Astrocyte (in vitro differentiated cells and primary cell): ENCODE measurements around the gene YBX2. TPM values are rescaled to one million over a fixed set of nuclear protein-coding genes. Genes with fewer than 3 reads are reported as not detected.

Source experiments
- DNase-seq: peaks from one replicate; pipeline ENCODE4 v3.0.0-alpha.2; 2010; ENCODE audit warnings: low read depth
- FAIRE-seq: peaks from 2 replicates; lab custom pipeline; 2011; peaks lifted over from hg19 to GRCh38; lab: Jason Lieb, UNC
- H2AFZ ChIP-seq: 2 replicates; pipeline ENCODE4 v1.6.0; 2012; ENCODE audit warnings: low read depth, low read length, inconsistent platforms
- H3K27ac ChIP-seq: 2 replicates; pipeline ENCODE4 v1.5.1; 2011; ENCODE audit warnings: low read depth, low read length, inconsistent platforms
- H3K27me3 ChIP-seq: 2 replicates; pipeline ENCODE4 v1.6.0; 2011; ENCODE audit warnings: low read length, inconsistent platforms; ENCODE audit not compliant: insufficient read depth
- H3K36me3 ChIP-seq: 2 replicates; pipeline ENCODE4 v1.5.1; 2011; ENCODE audit warnings: low read length, inconsistent platforms; ENCODE audit not compliant: insufficient read depth
- H3K4me1 ChIP-seq: 2 replicates; pipeline ENCODE4 v1.5.1; 2011; ENCODE audit warnings: low read length, inconsistent platforms; ENCODE audit not compliant: insufficient read depth
- H3K4me2 ChIP-seq: 2 replicates; pipeline ENCODE4 v1.6.0; 2012; ENCODE audit warnings: low read length, inconsistent platforms
- H3K4me3 ChIP-seq: 2 replicates; pipeline ENCODE4 v1.5.1; 2011; ENCODE audit warnings: low read depth, mild to moderate bottlenecking, low read length, inconsistent platforms; ENCODE audit not compliant: insufficient read depth
- H3K79me2 ChIP-seq: 2 replicates; pipeline ENCODE4 v1.6.0; 2012; ENCODE audit warnings: mild to moderate bottlenecking, low read length, inconsistent platforms; ENCODE audit not compliant: insufficient read depth
- H3K9ac ChIP-seq: 2 replicates; pipeline ENCODE4 v1.6.0; 2012; ENCODE audit warnings: mild to moderate bottlenecking, low read length, inconsistent platforms
- H3K9me3 ChIP-seq: 2 replicates; pipeline ENCODE4 v1.5.1; 2012; ENCODE audit warnings: low read depth, mild to moderate bottlenecking, low read length, inconsistent platforms; ENCODE audit not compliant: insufficient read depth
- H4K20me1 ChIP-seq: 2 replicates; pipeline ENCODE4 v1.6.0; 2012; ENCODE audit warnings: low read length, inconsistent platforms; ENCODE audit not compliant: insufficient read depth
- H3K27ac Mint-ChIP-seq: one replicate; pipeline ENCODE4 v1.8.0; 2021; ENCODE audit warnings: mild to moderate bottlenecking, mixed read lengths; ENCODE audit not compliant: unreplicated experiment
- H3K27me3 Mint-ChIP-seq: one replicate; pipeline ENCODE4 v1.8.0; 2021; ENCODE audit warnings: low read depth, mixed read lengths; ENCODE audit not compliant: unreplicated experiment
- H3K36me3 Mint-ChIP-seq: one replicate; pipeline ENCODE4 v1.8.0; 2021; ENCODE audit warnings: low read depth, mixed read lengths; ENCODE audit not compliant: unreplicated experiment
- H3K4me1 Mint-ChIP-seq: one replicate; pipeline ENCODE4 v1.8.0; 2021; ENCODE audit warnings: low read depth, mixed read lengths; ENCODE audit not compliant: unreplicated experiment
- H3K4me3 Mint-ChIP-seq: one replicate; pipeline ENCODE4 v1.8.0; 2021; ENCODE audit warnings: mild to moderate bottlenecking, moderate library complexity, mixed read lengths; ENCODE audit not compliant: unreplicated experiment
- H3K9me3 Mint-ChIP-seq: one replicate; pipeline ENCODE4 v1.8.0; 2021; ENCODE audit warnings: mild to moderate bottlenecking, mixed read lengths; ENCODE audit not compliant: unreplicated experiment
- EZH2 ChIP-seq: IDR thresholded peaks from 2 replicates; pipeline ENCODE4 v1.6.1; 2012; ENCODE audit warnings: mild to moderate bottlenecking, low read length, inconsistent platforms; ENCODE audit not compliant: insufficient read depth
- total RNA-seq: library from RNA; stranded (reverse); gene quantifications from 2 replicates; pipeline ENCODE4 v1.2.1, GENCODE V29; 2021
- TF ChIP-seq, protein P1 (sequence below): IDR thresholded peaks from 2 replicates; pipeline ENCODE4 v1.5.1; 2011; ENCODE audit warnings: low read depth, mild to moderate bottlenecking, inconsistent platforms, low read length, moderate library complexity; ENCODE audit not compliant: insufficient read depth

The YBX2 gene
- total RNA-seq, 1 donor from 2014 or later, result 0.86 TPM

DNA sequence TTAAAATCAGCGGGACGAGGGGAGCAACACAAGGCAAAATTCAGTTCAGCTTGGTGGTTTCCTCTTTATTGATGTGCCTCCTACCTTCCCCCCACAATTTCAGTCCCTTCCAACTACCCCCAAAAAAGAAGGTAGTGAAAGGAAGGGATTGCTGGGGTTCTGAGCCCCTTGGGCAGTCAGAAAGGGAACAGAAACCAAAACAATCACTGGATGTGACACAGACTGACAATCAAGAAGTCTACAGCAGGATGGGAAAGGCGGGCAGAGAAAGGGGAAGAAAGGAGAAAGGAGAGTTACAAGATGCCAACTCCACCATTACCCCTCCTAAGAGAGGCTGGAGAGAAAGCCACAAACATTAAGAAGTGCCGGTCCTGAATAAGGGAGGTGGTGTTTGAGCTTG, 54.1 kb downstream of the YBX2 start:
- Mint-ChIP-seq H3K36me3 (peaks cover 14% of the 10 kb centered on the region), H3K27ac (peak overlapping the region; percentile 98), H3K4me3 (peak overlapping the region; percentile 94), H3K27me3 (no peaks in the 10 kb centered on the region), H3K4me1 (peaks cover 29% of the 10 kb centered on the region), H3K9me3 (no peaks in the 10 kb centered on the region)
- TF ChIP-seq, protein P1, sequence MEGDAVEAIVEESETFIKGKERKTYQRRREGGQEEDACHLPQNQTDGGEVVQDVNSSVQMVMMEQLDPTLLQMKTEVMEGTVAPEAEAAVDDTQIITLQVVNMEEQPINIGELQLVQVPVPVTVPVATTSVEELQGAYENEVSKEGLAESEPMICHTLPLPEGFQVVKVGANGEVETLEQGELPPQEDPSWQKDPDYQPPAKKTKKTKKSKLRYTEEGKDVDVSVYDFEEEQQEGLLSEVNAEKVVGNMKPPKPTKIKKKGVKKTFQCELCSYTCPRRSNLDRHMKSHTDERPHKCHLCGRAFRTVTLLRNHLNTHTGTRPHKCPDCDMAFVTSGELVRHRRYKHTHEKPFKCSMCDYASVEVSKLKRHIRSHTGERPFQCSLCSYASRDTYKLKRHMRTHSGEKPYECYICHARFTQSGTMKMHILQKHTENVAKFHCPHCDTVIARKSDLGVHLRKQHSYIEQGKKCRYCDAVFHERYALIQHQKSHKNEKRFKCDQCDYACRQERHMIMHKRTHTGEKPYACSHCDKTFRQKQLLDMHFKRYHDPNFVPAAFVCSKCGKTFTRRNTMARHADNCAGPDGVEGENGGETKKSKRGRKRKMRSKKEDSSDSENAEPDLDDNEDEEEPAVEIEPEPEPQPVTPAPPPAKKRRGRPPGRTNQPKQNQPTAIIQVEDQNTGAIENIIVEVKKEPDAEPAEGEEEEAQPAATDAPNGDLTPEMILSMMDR, result no peak
- no peak for TF ChIP-seq EZH2
- no peak overlapping the region for H2AFZ ChIP-seq
- DNase-seq (no peak), FAIRE-seq (no peak)
- peak overlapping the region; percentile 99 for H3K4me2 ChIP-seq
- peak overlapping the region; percentile 92 for H3K4me3 ChIP-seq
- H3K9ac ChIP-seq, result peak overlapping the region; percentile 99
- peaks cover 29% of the 10 kb centered on the region for H4K20me1 ChIP-seq
- H3K36me3 ChIP-seq, result peaks cover 32% of the 10 kb centered on the region
- no peak overlapping the region for H3K27ac ChIP-seq
- peaks cover 35% of the 10 kb centered on the region for H3K4me1 ChIP-seq
- H3K27me3 ChIP-seq, result no peaks in the 10 kb centered on the region
- H3K9me3 ChIP-seq, result no peaks in the 10 kb centered on the region
- peaks cover 65% of the 10 kb centered on the region for H3K79me2 ChIP-seq

DNA sequence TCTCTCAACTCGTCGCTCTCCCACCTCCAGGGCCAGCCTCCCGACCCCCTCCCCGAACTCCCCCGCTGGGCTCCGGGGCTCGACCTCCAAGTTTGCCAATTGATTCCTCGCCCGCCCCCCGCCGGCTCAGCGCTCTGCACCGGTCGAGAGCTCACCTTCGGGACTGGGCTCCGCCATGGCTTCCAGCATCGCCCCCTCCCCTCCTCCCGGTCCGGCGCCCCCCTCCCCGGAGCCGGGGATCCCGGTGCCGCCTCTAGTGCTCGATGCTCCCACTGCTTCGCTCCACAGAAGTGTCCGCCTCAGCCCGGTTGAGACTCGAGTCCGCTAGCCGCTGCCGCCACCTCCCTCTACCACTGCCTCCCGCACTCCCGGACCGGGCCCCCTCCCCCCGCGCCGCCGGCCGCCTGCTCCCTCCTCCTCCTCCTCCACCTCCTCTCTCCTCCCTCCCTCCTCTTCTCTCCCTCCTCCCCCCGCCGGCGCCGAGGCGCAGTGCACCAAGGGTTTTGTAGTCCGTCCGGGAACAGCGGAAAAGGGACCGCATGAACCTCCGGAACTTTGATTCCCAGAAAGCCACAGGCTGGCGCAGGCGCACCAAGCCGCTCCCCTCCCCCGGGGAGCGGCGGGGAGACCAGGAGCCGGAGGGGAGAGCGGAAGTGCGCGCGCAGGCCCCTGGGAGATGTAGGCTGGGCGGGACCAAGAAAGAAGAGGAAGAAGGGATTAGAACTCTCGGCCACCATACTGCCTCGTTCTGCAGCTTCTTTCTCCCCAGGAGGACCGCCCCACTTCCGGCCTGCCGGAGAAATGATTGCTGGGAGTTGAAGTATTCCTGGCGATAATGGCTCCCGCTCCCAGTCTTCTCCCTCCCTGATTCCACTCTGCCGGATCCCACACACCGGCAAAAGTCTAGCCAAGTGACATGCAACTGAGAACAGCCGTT, 55.1 kb downstream of the YBX2 start, which contains the start of gene PHF23:
Gene PHF23 (minus strand): TSS at position 367 of the 937 bp plus-strand sequence. CDS start 178 bp downstream, at position 189.
- Histone ChIP-seq H3K36me3 (peaks cover 33% of the 10 kb centered on the region), H3K4me3 (peak within 1 kb of the TSS; percentile 92), H3K4me1 (peaks cover 45% of the 10 kb centered on the region), H3K79me2 (peaks cover 74% of the 10 kb centered on the region), H3K9ac (peak within 1 kb of the TSS; percentile 99), H2AFZ (no peak within 1 kb of the TSS), H3K4me2 (peak within 1 kb of the TSS; percentile 99), H3K27me3 (no peaks in the 10 kb centered on the region), H3K27ac (peak within 1 kb of the TSS; percentile 73), H4K20me1 (peaks cover 36% of the 10 kb centered on the region), H3K9me3 (no peaks in the 10 kb centered on the region)
- peaks cover 39% of the 10 kb centered on the region for H3K4me1 Mint-ChIP-seq
- peak within 1 kb of the TSS; percentile 94 for H3K4me3 Mint-ChIP-seq
- peaks cover 16% of the 10 kb centered on the region for H3K36me3 Mint-ChIP-seq
- no peaks in the 10 kb centered on the region for H3K9me3 Mint-ChIP-seq
- H3K27me3 Mint-ChIP-seq, result no peaks in the 10 kb centered on the region
- peak within 1 kb of the TSS; percentile 99 for H3K27ac Mint-ChIP-seq
- peak; percentile 99 for DNase-seq
- TF ChIP-seq, protein P1, result no peak
- no peak for TF ChIP-seq EZH2
- FAIRE-seq, result peak; percentile 59
